Progenitor cell of endocrine pancreas (in vitro differentiated cells): ENCODE results near the gene LIMK2. TPM values are rescaled to one million over a fixed set of nuclear protein-coding genes. Genes with fewer than 3 reads are reported as not detected.
"Not testable (repeated sequence)": the region's sequence is repeated elsewhere in the genome, so short reads cannot be mapped to it uniquely, and the experiment has no call there.

ENCODE experiments used
- DNase-seq: peaks from one replicate; pipeline ENCODE4 v3.0.0; 2021; ENCODE audit warnings: low spot score; ENCODE audit not compliant: unreplicated experiment
- H3K27ac Mint-ChIP-seq: 2 replicates; pipeline ENCODE4 v1.8.0; 2021; ENCODE audit warnings: mild to moderate bottlenecking, moderate library complexity, mixed read lengths
- H3K27me3 Mint-ChIP-seq: 2 replicates; pipeline ENCODE4 v1.8.0; 2021; ENCODE audit warnings: mixed read lengths
- H3K36me3 Mint-ChIP-seq: 2 replicates; pipeline ENCODE4 v1.8.0; 2022; ENCODE audit warnings: mixed read lengths; ENCODE audit not compliant: insufficient read depth
- H3K4me1 Mint-ChIP-seq: 2 replicates; pipeline ENCODE4 v1.8.0; 2021; ENCODE audit warnings: low read depth, mixed read lengths
- H3K4me3 Mint-ChIP-seq: 2 replicates; pipeline ENCODE4 v1.8.0; 2021; ENCODE audit warnings: low read depth, mild to moderate bottlenecking, moderate library complexity, mixed read lengths
- H3K9me3 Mint-ChIP-seq: 2 replicates; pipeline ENCODE4 v1.8.0; 2021; ENCODE audit warnings: low read depth, mixed read lengths
- CTCF ChIP-seq: fragments of 200-600 bp; sonication (generic); IDR thresholded peaks from one replicate; pipeline ENCODE4 v1.5.0; 2021; ENCODE audit warnings: antibody characterized with exemption, mild to moderate bottlenecking; ENCODE audit not compliant: unreplicated experiment
- total RNA-seq: library from RNA; stranded (reverse); gene quantifications from 2 replicates; pipeline ENCODE4 v1.2.1, GENCODE V29; 2021

The LIMK2 gene
- total RNA-seq, 1 donor from 2014 or later: 44.7 TPM

- peaks cover 3% of the 10 kb centered on the region for H3K36me3 Mint-ChIP-seq
- no peaks in the 10 kb centered on the region for H3K27me3 Mint-ChIP-seq
- no peak overlapping the region for H3K4me3 Mint-ChIP-seq
- no peak for TF ChIP-seq CTCF
- H3K27ac Mint-ChIP-seq: no peak overlapping the region
- H3K9me3 Mint-ChIP-seq: no peaks in the 10 kb centered on the region
- no peak for DNase-seq
- H3K4me1 Mint-ChIP-seq: peaks cover 28% of the 10 kb centered on the region
These were observed 20.9 kb downstream of the LIMK2 start for GRCh38 chr22:31233001-31233400.

- Mint-ChIP-seq H3K9me3 (no peaks in the 10 kb centered on the region), H3K4me1 (peaks cover 16% of the 10 kb centered on the region), H3K27ac (no peak overlapping the region), H3K36me3 (peaks cover 3% of the 10 kb centered on the region), H3K4me3 (no peak overlapping the region), H3K27me3 (no peaks in the 10 kb centered on the region)
- no peak for TF ChIP-seq CTCF
- DNase-seq: no peak
These were observed 23.0 kb downstream of the LIMK2 start for GRCh38 chr22:31235081-31235480.

- H3K36me3 Mint-ChIP-seq, H3K4me3 Mint-ChIP-seq, H3K9me3 Mint-ChIP-seq, H3K27me3 Mint-ChIP-seq, H3K4me1 Mint-ChIP-seq, H3K27ac Mint-ChIP-seq, DNase-seq: not testable (repeated sequence)
These were observed 23.9 kb downstream of the LIMK2 start for GRCh38 chr22:31236044-31236443.

- no peak overlapping the region for H3K27ac Mint-ChIP-seq
- peaks cover 1% of the 10 kb centered on the region for H3K4me1 Mint-ChIP-seq
- H3K9me3 Mint-ChIP-seq: no peaks in the 10 kb centered on the region
- no peak for TF ChIP-seq CTCF
- peaks cover 5% of the 10 kb centered on the region for H3K36me3 Mint-ChIP-seq
- no peaks in the 10 kb centered on the region for H3K27me3 Mint-ChIP-seq
- no peak for DNase-seq
- no peak overlapping the region for H3K4me3 Mint-ChIP-seq
These were observed 26.0 kb downstream of the LIMK2 start for GRCh38 chr22:31238057-31238456.

- Mint-ChIP-seq H3K27me3 (no peaks in the 10 kb centered on the region), H3K36me3 (peaks cover 2% of the 10 kb centered on the region), H3K27ac (no peak overlapping the region), H3K4me3 (no peak overlapping the region), H3K4me1 (peaks cover 1% of the 10 kb centered on the region), H3K9me3 (no peaks in the 10 kb centered on the region)
- no peak for DNase-seq
- no peak for TF ChIP-seq CTCF
These were observed 27.8 kb downstream of the LIMK2 start for GRCh38 chr22:31239771-31240370.

- no peak for TF ChIP-seq CTCF
- Mint-ChIP-seq H3K27ac (peak overlapping the region; percentile 40), H3K27me3 (no peaks in the 10 kb centered on the region), H3K36me3 (peaks cover 2% of the 10 kb centered on the region), H3K4me3 (no peak overlapping the region), H3K9me3 (no peaks in the 10 kb centered on the region), H3K4me1 (peaks cover 3% of the 10 kb centered on the region)
- DNase-seq: no peak
These were observed 29.1 kb downstream of the LIMK2 start for GRCh38 chr22:31241200-31241599.
